Epithelial cell of prostate (primary cell): ENCODE measurements around the gene PIK3CG.
"Not testable (repeated sequence)": the region's sequence is repeated elsewhere in the genome, so short reads cannot be mapped to it uniquely, and the experiment has no call there.

Experiments
- DNase-seq: peaks from one replicate; pipeline ENCODE4 v3.0.0-alpha.2; 2011; ENCODE audit warnings: low read depth, low spot score
- H3K27ac ChIP-seq: fragments of 450-650 bp; 2 replicates; pipeline ENCODE4 v1.5.1; 2017; ENCODE audit warnings: mild to moderate bottlenecking

PIK3CG gene

DNA sequence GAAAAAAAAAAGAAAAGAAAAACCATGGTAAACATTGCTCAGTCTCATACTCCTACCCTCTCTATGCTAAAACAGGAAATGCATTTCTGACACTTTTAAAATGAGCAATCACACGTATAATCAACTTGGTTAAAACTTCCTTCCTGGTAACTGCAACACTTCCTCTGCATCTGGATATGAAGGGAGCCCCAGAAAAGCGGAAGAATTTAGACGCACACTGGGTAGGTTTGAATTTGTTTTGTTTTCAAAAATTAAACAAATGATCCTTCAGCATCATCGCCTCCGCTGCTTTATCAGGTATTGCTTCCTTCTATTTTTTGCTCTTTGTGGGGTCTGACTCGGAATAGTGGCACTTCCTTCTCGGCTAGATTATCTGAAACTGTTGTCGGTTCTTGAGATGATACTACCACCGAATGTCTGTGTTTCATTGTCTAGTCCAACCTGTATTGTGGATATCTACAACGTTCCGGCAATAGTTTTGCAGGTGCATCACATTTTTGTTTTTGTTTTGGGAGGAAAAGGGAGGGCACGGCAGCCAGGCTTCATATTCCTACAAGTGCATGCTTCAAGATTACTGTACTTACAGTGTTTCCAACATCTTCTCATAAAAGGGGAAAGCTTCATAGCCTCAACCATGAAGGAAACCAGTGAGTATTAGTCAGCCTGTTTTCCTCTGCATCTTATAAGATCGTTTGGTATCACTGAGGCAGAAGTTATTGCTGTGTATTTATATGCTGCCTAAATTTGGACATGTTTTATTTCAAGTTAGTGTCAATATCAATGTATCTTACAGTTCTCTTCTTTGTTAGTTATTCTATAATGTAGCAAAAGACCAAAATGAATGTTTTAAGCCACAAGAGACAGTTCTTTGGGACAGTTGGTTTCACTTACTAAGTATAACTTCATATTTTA lies at the start of gene PIK3CG:
Gene PIK3CG (plus strand): TSS at position 153 of the 912 bp plus-strand sequence. CDS start 2,280 bp downstream, outside the sequence.
- H3K27ac ChIP-seq, result no peak within 1 kb of the TSS
- DNase-seq, result no peak

DNA sequence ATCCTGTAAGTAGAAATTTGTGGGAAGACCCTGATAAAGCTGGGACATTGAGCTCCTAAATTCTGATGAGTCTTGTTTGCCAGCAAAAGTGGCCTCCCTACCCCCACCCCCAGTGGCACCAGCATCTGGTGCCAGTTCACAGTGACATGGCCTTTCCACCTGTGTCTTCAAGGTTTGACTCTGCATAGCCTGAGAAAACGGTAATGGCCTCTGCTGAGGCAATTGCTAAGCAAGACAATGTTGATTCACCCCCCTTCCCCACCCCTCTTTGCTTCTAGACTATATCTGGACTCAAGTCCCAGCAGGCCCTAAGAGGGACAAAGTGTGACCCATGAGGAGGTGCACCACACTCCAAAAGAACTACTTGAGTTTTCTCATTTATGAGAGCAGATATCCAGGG lies 48.0 kb upstream of the PIK3CG start:
- no peak for DNase-seq
- H3K27ac ChIP-seq, result no peak overlapping the region

DNA sequence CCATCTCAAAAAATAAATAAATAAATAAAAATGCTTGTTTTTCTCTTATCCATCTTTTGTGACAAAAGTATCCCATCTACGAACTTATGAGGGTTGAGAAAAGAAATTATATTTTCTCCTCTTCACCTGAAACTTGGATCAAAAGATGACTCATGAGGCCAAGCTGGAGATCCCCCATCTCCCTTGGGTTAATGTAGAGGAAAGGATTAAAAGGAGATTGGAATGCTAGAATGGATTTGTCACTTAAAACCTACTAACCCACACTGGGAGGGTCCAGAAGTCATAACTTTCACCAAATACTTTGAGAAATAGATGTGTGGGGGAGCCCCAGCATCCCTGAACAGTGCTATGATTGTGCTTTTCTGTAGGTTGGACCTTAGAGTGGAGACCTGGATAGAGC lies 46.3 kb upstream of the PIK3CG start:
- no peak overlapping the region for H3K27ac ChIP-seq
- DNase-seq, result no peak

DNA sequence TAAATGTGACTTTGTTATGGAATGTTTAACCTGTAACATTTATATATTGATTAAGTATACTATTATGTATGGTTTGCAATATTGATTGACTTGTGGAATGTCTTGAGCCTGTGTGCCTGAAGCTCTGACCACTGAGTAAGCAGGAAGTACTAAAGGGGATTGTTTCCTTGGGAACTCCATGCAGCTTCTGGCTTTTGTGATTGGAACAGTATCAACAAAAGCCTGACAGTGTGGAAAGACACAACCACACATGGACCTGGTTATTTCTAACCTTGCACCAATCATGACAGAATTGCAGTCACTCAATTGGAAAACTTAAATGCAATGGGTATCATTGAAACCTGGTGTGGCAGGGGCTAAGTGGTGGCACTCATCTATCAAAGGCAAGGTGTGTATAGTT lies 45.5 kb upstream of the PIK3CG start:
- no peak for DNase-seq
- no peak overlapping the region for H3K27ac ChIP-seq

DNA sequence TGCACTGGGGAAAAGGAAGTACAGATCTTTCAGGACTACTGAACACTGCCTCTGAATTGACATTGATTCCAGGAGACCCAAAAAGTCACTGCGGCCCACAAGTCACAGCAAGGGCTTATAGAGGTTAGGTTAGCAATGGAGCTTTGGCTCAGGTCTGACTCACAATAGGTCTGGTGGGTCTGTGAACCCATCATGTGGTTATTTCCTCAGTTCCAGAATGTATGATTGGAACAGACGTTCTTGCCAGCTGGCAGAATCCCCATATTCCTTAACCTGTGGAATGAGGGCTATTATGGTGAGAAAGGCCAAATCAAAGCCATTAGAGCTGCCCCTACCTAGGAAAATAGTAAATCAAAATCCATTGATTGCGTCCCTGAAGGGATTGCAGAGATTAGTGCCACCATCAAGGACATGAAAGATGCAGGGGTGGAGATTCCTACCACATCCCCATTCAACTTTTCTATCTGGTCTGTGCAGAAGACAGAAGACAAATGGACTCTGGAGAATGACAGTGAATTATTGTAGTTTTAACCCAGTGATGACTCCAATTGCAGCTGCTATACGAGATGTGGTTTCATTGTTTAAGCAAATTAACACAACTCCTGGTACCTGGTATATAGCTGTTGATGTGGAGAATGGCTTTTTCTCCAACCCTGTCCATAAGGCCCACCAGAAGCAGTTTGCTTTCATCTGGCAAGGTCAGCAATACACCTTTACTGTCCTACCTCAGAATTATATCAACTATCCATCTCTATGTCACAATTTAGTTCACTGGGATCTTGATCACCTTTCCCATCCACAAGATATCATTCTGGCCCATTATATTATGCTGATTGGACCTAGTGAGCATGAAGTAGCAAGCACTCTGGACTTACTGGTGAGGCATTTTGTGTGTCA lies 44.5 kb upstream of the PIK3CG start:
- no peak for DNase-seq
- H3K27ac ChIP-seq, result no peak overlapping the region

DNA sequence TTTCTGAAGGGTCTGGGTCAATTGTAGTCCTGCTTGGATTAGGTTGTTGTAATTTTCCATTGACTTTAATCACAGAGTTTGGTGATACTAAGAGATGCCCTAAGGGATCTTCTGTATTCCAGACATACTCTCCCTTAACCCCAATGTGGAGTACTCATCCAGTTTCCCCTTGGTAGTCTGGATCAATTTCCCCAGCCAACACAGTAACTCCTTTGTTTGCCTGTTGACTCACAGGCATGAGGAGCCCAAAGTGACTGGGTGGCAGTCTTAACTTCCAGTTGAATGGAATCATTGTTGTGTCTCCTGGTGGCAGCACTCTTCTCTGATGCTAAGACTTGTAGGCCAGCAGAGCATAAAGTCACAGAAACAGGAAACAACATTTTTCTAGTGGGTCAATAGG lies 41.5 kb upstream of the PIK3CG start:
- peak overlapping the region; percentile 56 for H3K27ac ChIP-seq
- DNase-seq, result peak; percentile 66

DNA sequence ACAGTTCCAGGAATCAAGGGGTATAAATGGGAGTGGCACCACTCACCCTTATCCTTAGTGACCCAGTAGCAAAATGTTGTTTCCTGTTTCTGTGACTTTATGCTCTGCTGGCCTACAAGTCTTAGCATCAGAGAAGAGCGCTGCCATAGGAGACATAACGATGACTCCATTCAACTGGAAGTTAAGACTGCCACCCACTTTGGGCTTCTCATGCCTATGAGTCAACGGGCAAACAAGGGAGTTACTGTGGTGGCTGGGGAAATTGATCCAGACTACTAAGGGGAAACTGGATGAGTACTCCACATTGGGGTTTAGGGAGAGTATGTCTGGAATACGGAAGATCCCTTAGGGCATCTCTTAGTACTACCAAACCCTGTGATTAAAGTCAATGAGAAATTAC lies 40.6 kb upstream of the PIK3CG start:
- H3K27ac ChIP-seq, result peak overlapping the region; percentile 56
- DNase-seq, result peak; percentile 81

DNA sequence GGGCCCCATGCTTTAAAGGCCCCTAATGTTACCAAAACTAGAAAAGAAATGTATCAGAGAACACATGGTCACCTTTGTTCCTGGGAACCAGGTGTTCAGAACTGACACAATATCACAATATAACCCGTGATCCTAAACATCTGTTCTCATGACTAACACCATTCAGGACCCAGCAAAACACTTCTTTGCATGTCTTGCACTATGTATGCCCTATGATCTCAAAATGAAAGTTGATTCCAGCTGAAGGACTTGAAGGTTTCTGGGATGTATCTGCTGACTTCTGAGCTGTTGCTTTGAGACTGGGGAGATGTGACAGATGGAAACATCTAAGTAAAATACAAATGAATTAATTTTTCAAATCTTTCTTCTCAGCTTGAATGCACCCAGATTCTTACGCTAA lies 37.5 kb upstream of the PIK3CG start:
- no peak overlapping the region for H3K27ac ChIP-seq
- DNase-seq, result peak; percentile 5

DNA sequence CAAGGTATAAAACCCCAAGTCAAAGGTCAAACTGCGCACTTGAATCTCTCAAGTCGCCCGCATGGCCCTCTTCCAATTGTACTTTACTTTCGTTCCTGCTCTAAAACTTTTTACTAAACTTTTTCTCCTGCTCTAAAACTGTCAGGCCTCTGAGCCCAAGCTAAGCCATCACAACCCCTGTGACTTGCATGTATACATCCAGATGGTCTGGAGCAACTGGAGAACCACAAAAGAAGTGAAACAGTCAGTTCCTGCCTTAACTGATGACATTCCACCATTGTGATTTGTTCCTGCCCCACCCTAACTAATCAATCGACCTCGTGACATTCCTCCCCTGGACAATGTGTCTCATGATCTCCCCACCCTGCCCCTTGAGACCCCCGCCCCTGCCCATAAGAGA lies 35.6 kb upstream of the PIK3CG start:
- DNase-seq, result no peak
- H3K27ac ChIP-seq, result no peak overlapping the region

DNA sequence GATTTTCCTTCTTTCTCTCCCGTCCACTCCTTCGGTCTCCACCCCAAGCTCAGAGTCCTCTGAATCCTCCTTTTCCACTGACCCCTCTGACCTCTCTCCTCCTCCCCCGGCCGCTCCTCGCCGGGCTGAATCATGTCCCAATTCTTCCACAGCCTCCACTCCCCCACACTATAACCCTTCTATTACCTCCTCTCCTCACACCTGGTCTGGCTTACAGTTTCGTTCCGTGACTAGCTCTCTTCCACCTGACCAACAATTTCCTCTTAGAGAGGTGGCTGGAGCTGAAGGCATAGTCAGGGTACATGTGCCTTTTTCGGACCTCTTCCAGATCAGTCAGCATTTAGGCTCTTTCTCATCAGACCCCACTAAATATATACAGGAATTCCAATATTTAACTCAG lies 34.2 kb upstream of the PIK3CG start:
- DNase-seq, H3K27ac ChIP-seq: not testable (repeated sequence)

DNA sequence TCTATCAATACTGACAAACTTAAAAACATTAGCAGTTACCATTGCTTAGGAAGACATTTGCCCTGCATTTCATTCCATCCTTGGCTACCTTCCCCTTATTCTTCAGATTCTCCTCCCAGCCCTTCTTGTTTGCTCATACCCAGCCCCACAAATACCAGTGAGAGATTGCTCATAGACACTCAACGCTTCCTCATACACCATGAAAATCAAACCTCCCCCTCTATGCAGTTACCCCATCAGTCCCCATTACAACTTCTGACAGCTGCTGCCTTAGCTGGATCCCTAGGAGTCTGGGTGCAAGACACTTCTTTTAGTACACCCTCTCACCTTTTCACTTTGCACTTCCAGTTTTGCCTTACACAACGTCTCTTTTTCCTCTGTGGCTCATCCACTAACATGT lies 28.3 kb upstream of the PIK3CG start:
- H3K27ac ChIP-seq, result no peak overlapping the region
- DNase-seq, result no peak

DNA sequence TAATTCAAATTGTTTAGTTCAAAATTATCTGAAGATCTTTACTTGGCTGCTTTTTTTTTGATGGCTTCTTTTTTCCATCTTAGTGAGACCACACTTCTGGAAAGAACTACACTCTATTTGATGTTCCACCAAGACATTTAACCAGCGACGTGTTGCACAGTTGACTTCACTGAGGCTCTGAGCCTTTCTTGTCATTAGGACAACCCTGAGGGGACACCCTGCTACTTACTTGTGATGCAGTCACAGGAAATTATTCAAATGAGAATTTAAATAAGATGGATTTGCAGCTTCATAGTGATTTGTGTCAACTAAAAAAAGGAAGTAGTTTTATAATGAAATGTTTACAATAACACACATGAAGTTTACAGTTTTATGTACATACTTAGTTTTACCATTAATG lies 25.6 kb upstream of the PIK3CG start:
- no peak for DNase-seq
- H3K27ac ChIP-seq, result no peak overlapping the region

DNA sequence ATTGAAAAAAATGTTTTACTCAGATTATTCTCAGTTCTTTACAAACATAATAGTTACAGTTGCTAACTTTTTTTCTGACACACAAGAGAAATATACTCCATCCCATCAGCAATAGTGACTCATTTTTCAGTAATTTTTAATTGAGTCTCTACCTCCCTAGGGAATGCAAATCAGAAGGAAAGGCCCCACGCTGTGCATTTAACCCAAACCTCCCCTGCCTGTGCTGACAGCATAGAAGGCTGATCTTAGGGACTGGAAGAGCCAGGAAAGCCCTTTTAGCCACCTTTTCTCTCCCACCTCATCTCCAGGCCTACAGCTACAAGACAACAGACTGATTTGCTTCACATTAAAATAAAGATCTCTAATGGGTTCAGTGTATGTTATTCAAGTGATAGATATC lies 24.7 kb upstream of the PIK3CG start:
- no peak overlapping the region for H3K27ac ChIP-seq
- DNase-seq, result no peak

DNA sequence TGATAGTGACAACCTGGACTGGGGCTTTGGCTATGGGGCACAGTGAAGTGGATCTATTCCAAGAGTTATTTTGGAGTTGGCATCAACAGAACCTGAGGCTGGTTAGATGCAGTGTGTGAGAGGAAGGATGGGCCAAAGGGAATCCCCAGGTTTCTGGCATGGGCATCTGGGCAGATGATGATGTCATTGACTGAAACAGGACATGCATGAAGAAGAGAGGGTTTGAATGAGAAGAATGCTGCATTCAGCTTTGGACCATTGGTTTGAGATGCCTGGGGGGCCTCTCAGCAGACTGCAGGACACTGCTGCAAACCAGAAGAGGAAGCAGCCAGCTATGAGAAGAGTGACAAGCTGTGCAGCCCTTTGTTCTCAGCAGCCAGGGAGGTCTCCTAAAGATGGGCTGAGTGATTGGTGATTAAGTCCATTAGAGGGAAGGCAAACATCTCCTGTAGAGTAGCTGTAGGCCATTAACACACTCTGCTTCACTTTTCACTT lies 23.1 kb upstream of the PIK3CG start:
- no peak for DNase-seq
- no peak overlapping the region for H3K27ac ChIP-seq

DNA sequence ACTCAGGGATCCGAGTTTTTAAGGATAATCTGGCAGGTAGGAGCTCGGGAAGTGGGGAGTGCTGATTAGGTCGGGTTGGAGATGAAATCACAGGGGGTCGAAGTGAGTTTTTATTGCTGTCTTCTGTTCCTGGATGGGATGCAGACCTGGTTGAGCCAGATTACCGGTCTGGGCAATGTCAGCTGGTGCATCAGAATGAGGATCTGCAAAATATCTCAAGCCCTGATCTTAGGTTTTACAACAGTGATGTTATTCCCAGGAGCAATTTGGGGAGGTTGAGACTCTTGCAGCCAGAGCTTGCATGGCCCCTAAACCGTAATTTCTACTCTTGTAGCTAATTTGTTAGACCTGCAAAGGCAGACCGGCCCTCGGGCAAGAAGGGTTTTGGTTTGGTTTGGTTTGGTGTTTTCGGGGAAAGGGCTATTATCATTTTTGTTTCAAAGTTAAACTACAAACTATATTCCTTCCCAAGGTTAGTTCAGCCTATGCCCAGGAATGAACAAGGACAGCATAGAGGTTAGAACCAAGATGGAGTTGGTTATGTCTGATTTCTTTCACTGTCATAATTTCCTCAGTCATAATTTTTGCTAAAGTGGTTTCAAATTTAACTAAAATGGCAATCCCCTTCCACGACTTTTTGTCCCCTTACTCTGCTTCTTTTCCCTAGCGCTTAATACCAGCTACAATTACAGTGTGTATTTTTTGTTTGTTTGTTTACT lies 20.6 kb upstream of the PIK3CG start:
- no peak overlapping the region for H3K27ac ChIP-seq
- no peak for DNase-seq

DNA sequence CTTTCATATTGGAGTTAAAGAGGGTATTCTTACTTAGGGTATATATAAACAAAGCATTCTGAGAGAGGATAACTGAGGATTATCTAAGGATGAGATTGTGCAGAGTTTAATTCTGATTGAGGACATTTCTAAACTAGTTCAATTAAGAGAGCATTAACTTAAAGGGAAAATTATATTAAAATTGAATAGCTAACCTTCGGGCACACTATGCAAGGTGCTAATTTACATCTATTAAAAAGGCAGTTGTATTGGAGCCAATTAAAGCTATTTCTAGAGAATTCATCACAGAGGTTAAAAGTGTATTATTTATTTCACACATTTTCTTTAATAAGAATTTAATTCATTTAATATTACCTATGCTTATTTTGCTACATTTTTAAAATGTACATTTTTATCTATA lies 17.0 kb upstream of the PIK3CG start:
- H3K27ac ChIP-seq, result no peak overlapping the region
- no peak for DNase-seq

DNA sequence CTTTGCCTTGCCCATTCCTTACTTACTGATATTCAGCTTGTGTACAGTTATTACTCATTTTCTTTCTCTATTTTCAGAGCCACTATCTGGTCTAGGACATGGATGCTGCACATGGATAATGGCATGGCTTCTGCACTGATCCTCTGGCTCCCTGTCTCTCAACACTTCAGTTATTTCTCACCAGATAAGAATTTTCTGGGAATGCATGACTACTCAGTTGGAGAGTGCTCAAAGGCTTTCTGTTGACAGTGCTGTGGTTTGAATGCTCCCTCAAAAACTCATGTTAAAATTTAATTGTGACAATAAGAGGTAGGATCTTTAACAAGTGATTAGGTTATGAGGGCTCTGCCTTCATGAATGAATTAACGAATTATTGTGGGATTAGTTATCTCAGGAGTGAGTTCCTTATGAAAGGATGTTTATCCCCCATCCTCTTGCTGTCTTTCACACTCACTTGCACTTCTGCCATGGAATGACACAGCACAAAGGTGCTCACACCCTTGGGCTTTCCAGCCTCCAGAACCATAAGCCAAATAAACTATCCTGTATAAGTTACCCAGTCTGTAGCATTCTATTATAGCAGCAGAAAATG lies 16.1 kb upstream of the PIK3CG start:
- no peak for DNase-seq
- no peak overlapping the region for H3K27ac ChIP-seq

DNA sequence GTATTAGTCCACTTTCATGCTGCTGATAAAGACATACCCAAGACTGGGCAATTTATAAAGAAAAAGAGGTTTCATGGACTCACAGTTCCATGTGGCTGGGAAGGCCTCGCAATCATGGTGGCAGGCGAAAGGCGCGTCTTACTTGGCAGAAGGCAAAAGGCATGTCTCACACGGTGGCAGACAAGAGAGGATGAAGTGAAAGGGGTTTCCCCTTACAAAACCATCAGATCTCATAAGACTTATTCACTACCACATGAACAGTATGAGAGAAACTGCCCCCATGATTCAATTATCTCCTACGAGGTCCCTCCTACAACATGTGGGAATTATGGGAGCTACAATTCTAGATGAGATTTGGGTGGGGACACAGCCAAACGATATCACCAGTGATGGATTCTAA lies 13.4 kb upstream of the PIK3CG start:
- not testable (repeated sequence) for DNase-seq, H3K27ac ChIP-seq

DNA sequence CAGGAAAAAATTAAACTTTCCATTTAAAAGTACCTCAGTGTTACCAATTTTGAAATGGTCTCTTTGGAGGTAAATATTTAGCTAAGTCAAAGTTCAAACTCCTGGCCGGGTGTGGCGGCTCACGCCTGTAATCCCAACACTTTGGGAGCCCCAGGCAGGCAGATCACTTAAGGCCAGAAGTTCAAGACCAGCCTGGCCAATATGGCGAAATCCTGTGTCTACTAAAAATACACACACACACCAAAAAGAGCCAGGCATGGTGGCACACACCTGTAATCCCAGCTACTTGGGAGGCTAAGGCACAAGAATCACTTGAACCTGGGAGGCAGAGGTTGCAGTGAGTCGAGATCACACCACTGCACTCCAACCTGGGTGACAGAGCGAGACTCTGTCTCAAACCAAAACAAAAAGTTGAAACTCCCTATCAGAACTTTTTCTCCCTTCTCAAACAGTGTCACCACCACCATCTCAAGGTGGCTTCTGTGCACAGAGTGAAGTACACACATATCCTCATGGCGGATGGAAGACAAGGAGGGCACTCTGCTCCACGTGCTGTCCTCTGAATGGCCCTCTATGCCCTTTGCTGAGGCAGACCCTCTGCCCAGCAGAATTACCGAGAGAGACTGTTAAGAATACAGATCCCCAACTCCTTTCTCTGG lies 11.7 kb upstream of the PIK3CG start:
- H3K27ac ChIP-seq, result no peak overlapping the region
- DNase-seq, result no peak
